ENCODE measurements around the gene ADAMTS12. TPM values are rescaled to one million over a fixed set of nuclear protein-coding genes. Genes with fewer than 3 reads are reported as not detected.

ADAMTS12 gene
- polyA plus RNA-seq, 1 experiment = 46.8 TPM

GRCh38 chr5:33938507-33938796, 46.7 kb upstream of the ADAMTS12 start:
- H3K4me3 ChIP-seq (ENCODE audit: low read depth, low read length) = no peak overlapping the region
- POLR2A ChIA-PET = no interaction called here
- H3K9me3 ChIP-seq (ENCODE audit: control insufficient read depth, insufficient read depth, low read length) = peaks cover 15% of the 10 kb centered on the region; the same call in 1 of the 2 replicates
- CTCF ChIA-PET = interaction anchor here (2.2 kb wide), 1 partner anchor 31 kb away, joined by 5 read pairs; no protein-coding TSS in a partner anchor
- no peak for TF ChIP-seq CTCF (IDR thresholded peaks at IDR 0.05; ENCODE audit: low read depth, low read length)
- DNase-seq (ENCODE audit: low read depth, low spot score) = no peak
- peaks cover 62% of the 10 kb centered on the region for H3K27me3 ChIP-seq (ENCODE audit: control insufficient read depth, insufficient read depth, low read length)
- H3K27ac ChIP-seq (ENCODE audit: low read depth, low read length) = no peak overlapping the region

GRCh38 chr5:33937707-33938506, 46.1 kb upstream of the ADAMTS12 start:
- POLR2A ChIA-PET = no interaction called here

GRCh38 chr5:33937017-33937706, 45.4 kb upstream of the ADAMTS12 start:
- CTCF ChIA-PET = interaction anchor here (3.0 to 5.1 kb wide), 2 partner anchors 33 to 467 kb away, joined by 21 to 47 read pairs; no protein-coding TSS in a partner anchor
- POLR2A ChIA-PET = no interaction called here
- Histone ChIP-seq H3K27me3 (ENCODE audit: control insufficient read depth, insufficient read depth, low read length) (peaks cover 58% of the 10 kb centered on the region), H3K9me3 (ENCODE audit: control insufficient read depth, insufficient read depth, low read length) (peaks cover 15% of the 10 kb centered on the region; the same call in 1 of the 2 replicates), H3K4me3 (ENCODE audit: low read depth, low read length) (peak overlapping the region; percentile 60), H3K27ac (ENCODE audit: low read depth, low read length) (no peak overlapping the region)
- no peak for DNase-seq (ENCODE audit: low read depth, low spot score)
- TF ChIP-seq CTCF (IDR thresholded peaks at IDR 0.05; ENCODE audit: low read depth, low read length) = no peak

More at GRCh38 chr5:33937707-33938506, 46.1 kb upstream of the ADAMTS12 start:
- Histone ChIP-seq H3K27ac (ENCODE audit: low read depth, low read length) (no peak overlapping the region), H3K27me3 (ENCODE audit: control insufficient read depth, insufficient read depth, low read length) (peaks cover 62% of the 10 kb centered on the region), H3K9me3 (ENCODE audit: control insufficient read depth, insufficient read depth, low read length) (peaks cover 15% of the 10 kb centered on the region; the same call in 1 of the 2 replicates), H3K4me3 (ENCODE audit: low read depth, low read length) (no peak overlapping the region)
- TF ChIP-seq CTCF (IDR thresholded peaks at IDR 0.05; ENCODE audit: low read depth, low read length) = no peak
- DNase-seq (ENCODE audit: low read depth, low spot score) = no peak
- CTCF ChIA-PET = no interaction called here

GRCh38 chr5:33936381-33937016, 44.7 kb upstream of the ADAMTS12 start, which contains the start of gene RXFP3:
Gene RXFP3, plus strand, starts transcription at chr5:33936386. Its CDS starts 355 bp downstream, at chr5:33936741.
- CTCF ChIA-PET = interaction anchor here (2.4 to 5.1 kb wide), 3 partner anchors 33 to 467 kb away, joined by 16 to 47 read pairs (median 21); no protein-coding TSS in a partner anchor
- POLR2A ChIA-PET = no interaction called here
- Histone ChIP-seq H3K9me3 (ENCODE audit: control insufficient read depth, insufficient read depth, low read length) (peaks cover 15% of the 10 kb centered on the region; the same call in 1 of the 2 replicates), H3K4me3 (ENCODE audit: low read depth, low read length) (peak within 1 kb of the TSS; percentile 60), H3K27ac (ENCODE audit: low read depth, low read length) (no peak within 1 kb of the TSS), H3K27me3 (ENCODE audit: control insufficient read depth, insufficient read depth, low read length) (peaks cover 53% of the 10 kb centered on the region)
- TF ChIP-seq CTCF (IDR thresholded peaks at IDR 0.05; ENCODE audit: low read depth, low read length) = no peak
- no peak for DNase-seq (ENCODE audit: low read depth, low spot score)
